ENCODE results near the gene RSU1.
"Not testable (repeated sequence)": the region's sequence is repeated elsewhere in the genome, so short reads cannot be mapped to it uniquely, and the experiment has no call there.

RSU1 gene

DNA sequence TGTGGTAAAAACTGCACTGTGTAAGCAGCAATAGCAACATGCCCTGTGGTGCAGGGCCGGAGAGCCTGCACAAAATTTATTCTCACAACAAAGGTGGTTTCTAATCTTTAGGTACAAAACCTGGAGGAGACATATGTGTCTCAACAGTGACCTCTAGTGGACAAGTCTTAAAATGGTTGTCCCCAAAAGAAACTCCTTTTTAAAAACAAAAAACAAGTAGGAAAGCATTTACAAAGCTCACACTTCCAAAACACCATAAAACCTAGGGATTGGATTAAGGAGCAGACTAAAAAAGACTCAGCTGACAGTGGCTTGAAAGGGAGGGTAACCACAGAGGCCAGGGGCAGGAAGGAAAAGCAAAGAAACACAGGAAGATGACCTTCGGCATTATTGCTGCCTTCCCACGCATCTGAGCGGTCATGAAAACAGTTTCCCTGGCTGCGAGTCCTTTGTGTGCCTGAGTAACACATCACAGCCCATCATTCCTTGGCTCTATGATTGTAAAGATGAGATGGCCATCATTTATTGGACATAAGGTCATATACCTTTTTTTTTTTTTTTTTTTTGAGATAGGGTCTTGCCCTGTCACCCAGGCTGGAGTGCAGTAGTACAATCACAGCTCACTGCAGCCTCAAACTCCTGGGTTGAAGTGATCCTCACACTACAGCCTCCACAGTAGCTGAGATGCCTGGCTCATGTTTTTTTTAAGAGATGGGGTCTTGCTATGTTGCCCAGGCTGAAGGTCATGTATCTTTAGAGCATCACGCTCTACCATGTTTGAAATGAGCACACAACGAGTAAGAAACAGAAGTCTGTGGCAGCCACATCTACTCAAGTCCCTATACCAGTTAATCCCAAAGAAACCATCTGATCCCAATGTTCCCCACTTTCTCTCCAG, 39.5 kb downstream of the RSU1 start:
- DNase-seq, result peak; percentile 80

DNA sequence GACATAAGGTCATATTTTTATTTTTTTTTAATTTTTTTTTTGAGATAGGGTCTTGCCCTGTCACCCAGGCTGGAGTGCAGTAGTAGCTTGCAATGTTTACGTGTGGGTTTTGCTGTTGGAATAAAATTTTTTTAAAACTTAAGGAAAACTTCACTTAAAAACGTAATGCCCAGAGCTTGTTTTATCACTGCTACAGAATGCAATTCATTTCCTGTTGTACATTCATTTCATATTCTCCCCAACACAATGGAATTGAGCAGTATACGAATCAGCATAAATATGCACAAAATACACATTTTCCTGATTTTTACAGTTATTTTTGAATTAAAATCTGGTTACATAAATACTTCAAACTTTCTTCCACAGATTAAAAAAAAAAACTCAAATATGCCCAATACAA, 40.3 kb downstream of the RSU1 start:
- no peak for DNase-seq

- DNase-seq, result no peak
Measured at GRCh38 chr10:16773334-16773733, 43.9 kb downstream of the RSU1 start.

DNA sequence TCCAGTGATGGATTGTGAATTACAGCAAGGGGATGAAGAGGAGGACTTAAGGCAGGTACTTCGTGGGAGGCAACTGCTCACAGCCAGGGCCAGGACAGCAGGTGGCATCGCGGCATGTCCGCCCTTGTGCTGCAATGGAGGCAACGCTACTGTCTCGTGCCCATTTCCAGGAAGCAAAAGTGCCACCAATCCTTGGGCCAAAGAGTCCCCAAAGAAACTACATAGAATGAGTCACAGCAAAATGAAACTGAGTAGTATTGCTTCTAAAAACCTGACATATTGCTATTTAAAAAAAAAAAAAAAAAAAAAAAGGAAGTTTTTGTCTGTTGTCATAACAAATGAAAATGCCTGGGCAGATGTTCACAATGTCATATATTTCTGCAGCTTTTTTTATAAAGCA, 46.6 kb downstream of the RSU1 start:
- DNase-seq, result no peak

DNA sequence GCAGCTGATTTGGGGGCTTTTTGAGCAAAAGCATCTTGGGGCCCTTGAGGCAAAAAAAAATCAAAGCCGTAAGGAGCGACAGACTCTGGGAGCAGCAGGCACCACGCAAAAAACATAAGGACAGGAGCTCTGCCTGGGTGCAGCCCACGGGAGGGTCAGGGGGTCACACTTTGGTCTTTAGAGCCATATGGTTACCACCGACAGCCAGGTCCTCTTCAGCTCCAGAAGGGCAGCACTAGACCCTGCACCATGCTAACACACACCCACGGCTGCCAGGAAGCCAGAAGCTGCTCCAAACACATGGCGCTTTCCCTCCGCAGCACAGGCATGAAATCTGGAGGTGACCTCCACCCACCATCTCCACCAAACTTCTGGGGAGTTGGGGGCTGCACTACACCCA, 47.1 kb downstream of the RSU1 start:
- no peak for DNase-seq

GRCh38 chr10:16769331-16769730, 47.9 kb downstream of the RSU1 start:
- no peak for DNase-seq

DNA sequence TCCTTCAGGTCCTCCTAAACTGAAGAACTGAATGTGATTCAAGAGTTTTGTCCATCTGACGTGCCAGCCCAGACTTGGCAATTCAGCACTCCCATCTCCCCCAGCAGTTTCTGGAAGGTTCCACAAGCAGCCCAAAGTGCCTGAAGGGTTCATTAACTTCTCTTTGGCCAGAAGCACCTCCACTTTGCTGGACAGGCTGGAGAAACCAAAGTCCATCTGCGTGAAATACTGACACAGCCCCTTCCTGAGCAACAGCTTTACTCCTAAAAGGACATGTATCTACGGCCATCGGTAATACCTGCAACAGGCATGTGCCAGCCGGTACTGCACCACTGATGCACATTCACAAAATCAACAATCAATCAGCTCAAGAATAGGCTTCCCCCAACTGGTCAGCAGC, 48.5 kb downstream of the RSU1 start:
- no peak for DNase-seq

GRCh38 chr10:16765509-16766375, 51.5 kb downstream of the RSU1 start:
- DNase-seq, result peak; percentile 79

- DNase-seq, result no peak
Measured at GRCh38 chr10:16761300-16761699, 55.9 kb downstream of the RSU1 start.

GRCh38 chr10:16756561-16757221, 60.5 kb downstream of the RSU1 start:
- no peak for DNase-seq

GRCh38 chr10:16754765-16755164, 62.5 kb downstream of the RSU1 start:
- DNase-seq, result no peak

- not testable (repeated sequence) for DNase-seq
Measured at GRCh38 chr10:16752849-16753248, 64.4 kb downstream of the RSU1 start.

DNA sequence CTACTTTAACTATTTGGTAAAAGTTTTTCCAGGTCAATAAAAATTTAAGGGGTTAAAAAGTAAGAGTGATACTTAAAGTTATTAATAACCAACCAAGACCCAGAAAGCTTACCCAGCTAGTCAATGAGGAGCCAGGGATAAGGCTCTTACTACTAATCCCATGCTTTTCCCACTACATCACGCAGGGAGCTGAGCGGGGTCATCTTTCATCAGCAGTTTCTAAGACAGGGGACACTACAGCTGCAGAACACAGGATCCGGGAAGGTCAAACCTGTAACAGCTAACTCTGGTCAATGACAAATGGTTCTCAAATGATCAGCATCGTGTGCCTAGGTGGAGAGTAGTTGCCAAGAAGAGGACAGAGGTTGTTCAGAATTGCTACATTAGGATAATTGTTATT, 65.1 kb downstream of the RSU1 start:
- no peak for DNase-seq

DNA sequence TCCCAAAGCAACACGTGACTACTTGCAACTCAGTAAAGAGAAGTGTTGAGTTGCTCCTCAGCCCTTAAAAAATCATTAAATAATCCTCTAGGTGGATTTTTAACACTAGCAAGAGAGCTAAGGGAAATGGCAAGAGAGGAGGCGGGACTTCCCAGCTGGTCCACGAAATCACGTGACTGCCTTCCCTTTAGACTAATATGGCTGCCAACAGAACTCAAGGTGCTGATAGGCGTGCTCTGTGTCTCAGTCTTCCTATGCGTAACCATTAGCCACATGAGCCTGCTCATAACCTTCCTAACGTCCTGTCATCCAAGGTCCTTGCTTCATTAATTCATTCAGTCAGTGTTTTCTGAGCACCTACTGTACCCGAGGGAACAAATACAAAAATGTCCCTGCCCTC, 66.0 kb downstream of the RSU1 start:
- no peak for DNase-seq

GRCh38 chr10:16750461-16750860, 66.8 kb downstream of the RSU1 start:
- no peak for DNase-seq

DNA sequence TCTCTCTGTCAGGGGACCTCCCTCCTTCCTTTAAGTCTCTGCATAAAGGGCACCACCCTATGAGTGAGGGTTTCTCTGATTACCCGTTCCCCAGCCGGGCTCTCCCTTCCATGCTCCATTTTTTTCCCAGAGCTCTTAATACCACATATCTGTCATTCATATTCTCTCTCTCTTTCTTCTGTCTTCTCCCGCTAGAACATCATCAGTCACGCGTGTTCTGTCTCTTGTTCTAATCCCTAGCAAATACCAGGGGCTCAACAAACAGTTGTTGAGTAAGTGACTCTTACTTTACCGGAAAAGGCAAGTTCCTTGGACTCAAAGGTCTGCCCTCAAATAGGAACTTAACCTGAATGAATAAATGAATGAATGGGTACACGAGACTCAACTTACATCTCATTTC, 68.5 kb downstream of the RSU1 start:
- DNase-seq, result no peak

GRCh38 chr10:16746856-16747255, 70.4 kb downstream of the RSU1 start:
- no peak for DNase-seq

DNA sequence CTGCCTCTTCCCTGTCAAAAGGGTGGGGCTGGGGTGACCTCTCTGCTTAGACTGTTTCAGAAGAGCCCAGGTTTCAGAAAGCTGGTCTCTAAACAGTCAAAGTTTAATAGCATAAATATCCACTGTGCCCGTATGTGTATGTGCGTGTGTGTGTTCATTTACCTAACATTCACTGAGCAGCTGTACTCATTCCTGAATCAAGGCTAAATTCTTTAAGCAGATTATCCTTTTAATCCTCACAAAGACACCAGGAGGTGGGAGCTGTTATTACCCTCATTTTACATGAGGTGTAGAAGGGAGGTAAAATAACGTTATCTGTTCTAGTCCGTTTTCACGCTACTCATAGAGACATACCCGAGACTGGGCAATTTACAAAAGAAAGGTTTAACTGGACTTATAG, 72.2 kb downstream of the RSU1 start:
- DNase-seq, result no peak

GRCh38 chr10:16742165-16742960, 74.9 kb downstream of the RSU1 start:
- no peak for DNase-seq

DNA sequence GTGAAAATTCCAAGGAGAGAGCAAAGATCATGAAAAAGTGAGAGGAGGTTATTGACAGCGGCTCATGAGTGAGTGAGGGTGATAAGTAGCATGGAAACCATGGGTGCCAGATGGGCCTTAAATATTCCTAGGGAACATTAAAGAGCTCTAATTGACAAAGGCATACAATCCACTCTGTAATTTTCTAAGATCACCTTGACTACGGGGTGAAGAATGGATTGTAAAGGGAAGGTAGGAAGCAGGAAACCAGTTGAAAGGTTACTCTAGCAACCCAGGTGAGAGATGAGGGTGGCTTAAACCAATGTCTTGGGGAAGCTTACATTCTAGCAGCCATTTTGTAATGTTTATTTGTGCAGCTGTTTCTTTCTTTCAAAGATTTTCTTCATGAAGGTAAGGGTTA, 75.7 kb downstream of the RSU1 start:
- DNase-seq, result no peak

DNA sequence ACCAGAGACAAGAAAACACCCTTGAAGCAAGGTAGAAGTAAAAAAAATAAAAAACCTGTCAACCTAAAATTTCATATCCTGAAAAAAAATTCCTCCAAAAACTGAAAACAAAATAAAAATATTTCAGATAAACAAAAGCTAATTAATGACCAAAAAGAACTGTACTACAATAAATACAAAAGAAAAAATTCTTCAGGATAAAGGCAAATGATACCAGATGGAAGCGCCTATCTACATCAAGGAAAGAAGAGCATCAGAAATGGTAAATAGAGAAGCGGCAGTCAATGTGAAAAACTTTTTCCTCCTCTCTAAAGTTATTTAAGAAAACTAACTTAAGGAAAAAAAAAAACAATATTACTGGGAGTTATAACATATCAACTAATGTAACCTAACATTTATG, 79.8 kb downstream of the RSU1 start:
- DNase-seq, result no peak

DNA sequence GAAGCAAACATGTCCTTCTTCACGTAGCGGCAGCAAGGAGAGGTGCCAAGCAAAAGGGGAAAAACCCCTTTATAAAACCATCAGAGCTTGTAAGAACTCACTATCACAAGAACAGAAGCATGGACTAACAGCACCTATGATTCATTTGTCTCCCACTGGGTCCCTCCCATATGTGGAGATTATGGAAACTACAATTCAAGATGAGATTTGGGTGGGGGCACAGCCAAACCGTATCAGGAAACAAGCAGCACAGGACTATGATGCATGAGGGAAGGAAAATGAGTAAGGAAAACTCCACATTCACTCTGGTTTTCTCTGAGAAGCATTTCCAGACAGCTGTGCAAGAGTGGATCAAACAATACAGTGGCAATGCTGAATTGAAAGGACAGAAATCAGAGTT, 81.6 kb downstream of the RSU1 start:
- no peak for DNase-seq

- no peak for DNase-seq
Measured at GRCh38 chr10:16732376-16732775, 84.8 kb downstream of the RSU1 start.
